ENCODE data around the gene AMIGO2.

DNA sequence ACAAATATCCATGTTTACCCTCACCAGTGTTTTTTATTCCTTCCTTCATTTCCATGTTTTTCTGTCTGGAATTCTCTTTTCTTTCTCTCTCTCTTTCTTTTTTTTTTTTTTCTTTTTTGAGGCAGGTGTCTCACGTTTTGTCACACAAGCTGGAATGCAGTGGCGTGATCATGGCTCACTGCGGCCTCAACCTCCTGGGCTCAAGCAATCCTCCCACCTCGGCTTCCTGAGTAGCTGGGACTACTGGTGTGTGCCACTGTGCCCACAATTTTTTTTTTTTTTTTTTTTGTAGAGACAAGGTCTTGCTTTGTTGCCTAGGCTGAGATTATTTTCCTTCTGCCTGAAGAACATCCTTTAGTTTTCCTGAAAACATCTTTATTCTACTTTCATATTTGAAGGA, 15.0 kb upstream of the AMIGO2 start:
- TF ChIP-seq, protein P1, sequence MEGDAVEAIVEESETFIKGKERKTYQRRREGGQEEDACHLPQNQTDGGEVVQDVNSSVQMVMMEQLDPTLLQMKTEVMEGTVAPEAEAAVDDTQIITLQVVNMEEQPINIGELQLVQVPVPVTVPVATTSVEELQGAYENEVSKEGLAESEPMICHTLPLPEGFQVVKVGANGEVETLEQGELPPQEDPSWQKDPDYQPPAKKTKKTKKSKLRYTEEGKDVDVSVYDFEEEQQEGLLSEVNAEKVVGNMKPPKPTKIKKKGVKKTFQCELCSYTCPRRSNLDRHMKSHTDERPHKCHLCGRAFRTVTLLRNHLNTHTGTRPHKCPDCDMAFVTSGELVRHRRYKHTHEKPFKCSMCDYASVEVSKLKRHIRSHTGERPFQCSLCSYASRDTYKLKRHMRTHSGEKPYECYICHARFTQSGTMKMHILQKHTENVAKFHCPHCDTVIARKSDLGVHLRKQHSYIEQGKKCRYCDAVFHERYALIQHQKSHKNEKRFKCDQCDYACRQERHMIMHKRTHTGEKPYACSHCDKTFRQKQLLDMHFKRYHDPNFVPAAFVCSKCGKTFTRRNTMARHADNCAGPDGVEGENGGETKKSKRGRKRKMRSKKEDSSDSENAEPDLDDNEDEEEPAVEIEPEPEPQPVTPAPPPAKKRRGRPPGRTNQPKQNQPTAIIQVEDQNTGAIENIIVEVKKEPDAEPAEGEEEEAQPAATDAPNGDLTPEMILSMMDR (IDR thresholded peaks at IDR 0.05): no peak
- no peak for TF ChIP-seq POLR2A (IDR thresholded peaks at IDR 0.05)
